Stomach (tissue), 9 donors: Measurements from ENCODE around the gene CRISPLD2. TPM values are rescaled to one million over a fixed set of nuclear protein-coding genes. Genes with fewer than 3 reads are reported as not detected.

Experiments
- DNase-seq, 2 donors: peaks; one replicate each; pipeline versions ENCODE4 v3.0.0 to v3.0.0-alpha.2; 2013 to 2019
- H3K27ac ChIP-seq, 5 donors: fragments of 200-600 bp in 4 of 5; sonication (generic) in 4 of 5; one replicate each; pipeline ENCODE4 v1.5.1; 2013 to 2019; ENCODE audit warnings: mild to moderate bottlenecking in 1 of 5, moderate library complexity in 1 of 5
- H3K27me3 ChIP-seq, 3 donors: fragments of 200-600 bp; sonication (generic); one replicate each; pipeline ENCODE4 v1.5.1; 2017 to 2019; ENCODE audit warnings: mixed run types in 1 of 3
- H3K36me3 ChIP-seq, 4 donors: fragments of 200-600 bp; sonication (generic); 1 replicate in 3 of 4; 2 replicates in 1 of 4; pipeline ENCODE4 v1.5.1; 2016 to 2019
- H3K4me1 ChIP-seq, 4 donors: fragments of 200-600 bp; sonication (generic); one replicate each; pipeline ENCODE4 v1.5.1; 2016 to 2019
- H3K4me3 ChIP-seq, 4 donors: fragments of 200-600 bp; sonication (generic) in 3 of 4; one replicate each; pipeline ENCODE4 v1.5.1; 2016 to 2019; ENCODE audit warnings: mild to moderate bottlenecking in 1 of 4
- H3K9me3 ChIP-seq, 4 donors: fragments of 200-600 bp; sonication (generic); one replicate each; pipeline ENCODE4 v1.5.1; 2016 to 2019
- EP300 ChIP-seq: sonication (generic); formaldehyde crosslinking; IDR thresholded peaks from one replicate; pipeline ENCODE4 v1.6.1; 2017; ENCODE audit warnings: antibody characterized with exemption
- POLR2A ChIP-seq, 4 donors: fragments of 450-650 bp; IDR thresholded peaks; one replicate each; pipeline ENCODE4 v1.6.1; 2016; ENCODE audit warnings: antibody characterized with exemption in 4 of 4, control low read depth in 2 of 4, mild to moderate bottlenecking in 1 of 4, moderate library complexity in 1 of 4
- POLR2AphosphoS5 ChIP-seq, 3 donors: sonication (generic); formaldehyde crosslinking; IDR thresholded peaks; one replicate each; pipeline ENCODE4 v1.6.1; 2016; ENCODE audit warnings: antibody characterized with exemption in 3 of 3
- WGBS, 5 donors: extraction: QIAGEN DNeasy Blood & Tissue Kit in 3 of 5; methylation state at CpG; one replicate each; pipeline versions ENCODE4 v1.1.5 to v1.1.7; 2013 to 2018; 5-methylcytosine and 5-hydroxymethylcytosine counted together
- intact Hi-C: fragments of 100-400 bp; cut with DNase I; formaldehyde crosslinking; loops from one replicate; pipeline ENCODE4 v1.15.1; 2023; ENCODE audit warnings: low total_unique reads
- polyA plus RNA-seq, 3 donors: library from polyadenylated mRNA; stranded (reverse); fragments of 200-250 nt; gene quantifications; one replicate each; pipeline ENCODE4 v1.2.3, GENCODE V29; 2013
- total RNA-seq, 5 donors: library from RNA; depleted of rRNA; stranded (reverse); fragments of >200 nt; gene quantifications; one replicate each; pipeline versions ENCODE4 v1.1.0 to v1.2.3, GENCODE V29; 2014 to 2016
- TF ChIP-seq, protein P1 (sequence below), 7 experiments: fragments of 450-650 bp in 4 of 7; fragments of 200-600 bp in 3 of 7; sonication (generic) in 3 of 7; IDR thresholded peaks; one replicate each; pipeline ENCODE4 v1.5.1; 2016 to 2019; ENCODE audit warnings: antibody characterized with exemption in 7 of 7, control low read depth in 2 of 7, mild to moderate bottlenecking in 1 of 7
- donor health status: healthy with polysubstance abuse.
- donor health status: Bipolar disorder and iron deficiency.
- donor health status: healthy.

Gene CRISPLD2
- total and polyA plus RNA-seq, 8 donors: 18.3 to 242 (median 95.8) TPM

GRCh38 chr16:84843149-84844048, 23.6 kb downstream of the CRISPLD2 start:
- Histone ChIP-seq H3K36me3 (peaks cover 23 to 69% (median 64%) of the 10 kb centered on the region in 4 donors), H3K4me3 (no peak overlapping the region), H3K9me3 (no peaks in the 10 kb centered on the region), H3K27me3 (peaks cover 0 to 5% (median 0%) of the 10 kb centered on the region in 3 donors), H3K27ac (peak overlapping the region in 4 of 5 donors; percentile 78 to 96 (median 84)), H3K4me1 (peaks cover 29 to 47% (median 35%) of the 10 kb centered on the region in 4 donors)
- WGBS, 5 donors: 47 to 65% (median 58%) methylated on average over 13 of the region's 13 CpGs
- TF ChIP-seq POLR2A (IDR thresholded peaks at IDR 0.05) (no peak), POLR2AphosphoS5 (IDR thresholded peaks at IDR 0.05) (no peak), EP300 (no peak)
- TF ChIP-seq, protein P1, sequence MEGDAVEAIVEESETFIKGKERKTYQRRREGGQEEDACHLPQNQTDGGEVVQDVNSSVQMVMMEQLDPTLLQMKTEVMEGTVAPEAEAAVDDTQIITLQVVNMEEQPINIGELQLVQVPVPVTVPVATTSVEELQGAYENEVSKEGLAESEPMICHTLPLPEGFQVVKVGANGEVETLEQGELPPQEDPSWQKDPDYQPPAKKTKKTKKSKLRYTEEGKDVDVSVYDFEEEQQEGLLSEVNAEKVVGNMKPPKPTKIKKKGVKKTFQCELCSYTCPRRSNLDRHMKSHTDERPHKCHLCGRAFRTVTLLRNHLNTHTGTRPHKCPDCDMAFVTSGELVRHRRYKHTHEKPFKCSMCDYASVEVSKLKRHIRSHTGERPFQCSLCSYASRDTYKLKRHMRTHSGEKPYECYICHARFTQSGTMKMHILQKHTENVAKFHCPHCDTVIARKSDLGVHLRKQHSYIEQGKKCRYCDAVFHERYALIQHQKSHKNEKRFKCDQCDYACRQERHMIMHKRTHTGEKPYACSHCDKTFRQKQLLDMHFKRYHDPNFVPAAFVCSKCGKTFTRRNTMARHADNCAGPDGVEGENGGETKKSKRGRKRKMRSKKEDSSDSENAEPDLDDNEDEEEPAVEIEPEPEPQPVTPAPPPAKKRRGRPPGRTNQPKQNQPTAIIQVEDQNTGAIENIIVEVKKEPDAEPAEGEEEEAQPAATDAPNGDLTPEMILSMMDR (IDR thresholded peaks at IDR 0.05): no peak
- DNase-seq: no peak
- intact Hi-C loops: no loop called here

DNA sequence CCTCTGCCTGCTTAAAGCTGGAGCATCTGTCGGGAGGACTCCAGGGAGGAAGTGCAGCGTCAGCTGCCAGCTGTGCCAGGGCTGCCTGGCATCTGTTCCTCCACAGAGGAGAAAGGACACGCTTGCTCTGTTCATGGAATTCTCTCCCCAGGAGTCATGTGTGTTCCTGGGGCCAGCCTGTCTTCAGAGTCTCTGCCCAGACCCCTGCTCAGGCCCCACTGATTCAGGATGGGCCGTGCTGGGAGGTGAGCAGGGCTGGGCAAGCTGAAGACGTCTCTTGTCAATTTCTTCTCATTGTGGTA, 24.2 kb downstream of the CRISPLD2 start:
- 50 to 60% (median 54%) methylated on average over 4 to 5 of the region's 5 CpGs for WGBS, 5 donors
- intact Hi-C loops: no loop called here
- peak overlapping the region in 4 of 5 donors; percentile 14 to 96 (median 60) for H3K27ac ChIP-seq
- TF ChIP-seq POLR2AphosphoS5 (IDR thresholded peaks at IDR 0.05): peak in 1 of 3 donors; percentile 44
- TF ChIP-seq, protein P1 (IDR thresholded peaks at IDR 0.05): no peak
- H3K9me3 ChIP-seq: no peaks in the 10 kb centered on the region
- H3K4me3 ChIP-seq: no peak overlapping the region
- H3K4me1 ChIP-seq: peaks cover 29 to 41% (median 29%) of the 10 kb centered on the region in 4 donors
- H3K36me3 ChIP-seq: peaks cover 23 to 69% (median 64%) of the 10 kb centered on the region in 4 donors
- peak in 1 of 2 donors; percentile 74 for DNase-seq
- peaks cover 0 to 5% (median 0%) of the 10 kb centered on the region in 3 donors for H3K27me3 ChIP-seq

- intact Hi-C loops: no loop called here
- Histone ChIP-seq H3K4me3 (no peak overlapping the region), H3K4me1 (peaks cover 25 to 33% (median 28%) of the 10 kb centered on the region in 4 donors), H3K27me3 (peaks cover 0 to 5% (median 0%) of the 10 kb centered on the region in 3 donors), H3K27ac (peak overlapping the region in 2 of 5 donors; percentile 20 to 96), H3K9me3 (no peaks in the 10 kb centered on the region), H3K36me3 (peaks cover 23 to 69% (median 63%) of the 10 kb centered on the region in 4 donors)
- peak in 1 of 2 donors; percentile 17 for DNase-seq
- WGBS, 5 donors: 87 to 92% (median 92%) methylated on average over 26 of the region's 26 CpGs
- TF ChIP-seq EP300 (no peak), POLR2A (IDR thresholded peaks at IDR 0.05) (no peak), POLR2AphosphoS5 (IDR thresholded peaks at IDR 0.05) (no peak)
- TF ChIP-seq, protein P1 (IDR thresholded peaks at IDR 0.05): no peak
Observed at GRCh38 chr16:84844559-84845495, 25.0 kb downstream of the CRISPLD2 start.

DNA sequence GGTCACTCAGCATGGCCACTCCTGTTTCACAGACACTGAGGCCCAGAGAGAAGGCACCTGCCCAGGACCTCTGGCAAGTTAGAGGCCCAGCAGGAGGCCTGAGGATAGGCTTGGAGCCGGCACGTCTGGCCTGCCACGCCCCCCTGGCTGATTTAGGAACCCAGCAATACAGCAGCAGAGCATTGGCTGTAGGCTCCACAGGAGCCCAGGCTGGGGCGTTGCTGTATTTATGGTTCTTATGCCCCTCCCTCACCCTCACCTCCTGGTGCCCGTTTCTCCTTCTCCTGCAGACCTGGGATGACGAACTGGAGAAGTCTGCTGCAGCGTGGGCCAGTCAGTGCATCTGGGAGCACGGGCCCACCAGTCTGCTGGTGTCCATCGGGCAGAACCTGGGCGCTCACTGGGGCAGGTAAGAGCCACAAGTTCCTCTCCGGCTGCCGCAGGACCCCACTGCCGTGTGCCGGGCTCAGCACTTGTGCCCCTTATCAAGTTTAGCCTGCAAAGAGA, 25.8 kb downstream of the CRISPLD2 start:
- peak in 1 of 2 donors; percentile 14 for DNase-seq
- peaks cover 25 to 33% (median 28%) of the 10 kb centered on the region in 4 donors for H3K4me1 ChIP-seq

More for the DNA sequence above, 25.8 kb downstream of the CRISPLD2 start:
- Histone ChIP-seq H3K27me3 (peaks cover 0 to 5% (median 0%) of the 10 kb centered on the region in 3 donors), H3K36me3 (peaks cover 26 to 69% (median 66%) of the 10 kb centered on the region in 4 donors), H3K4me3 (no peak overlapping the region), H3K27ac (peak overlapping the region in 1 of 5 donors; percentile 20), H3K9me3 (no peaks in the 10 kb centered on the region)
- TF ChIP-seq, protein P1 (IDR thresholded peaks at IDR 0.05): no peak
- no peak for TF ChIP-seq EP300
- intact Hi-C loops: no loop called here
- 80 to 84% (median 82%) methylated on average over 11 to 14 of the region's 14 CpGs for WGBS, 5 donors
